ENCODE data around the gene SPCS1.
A peak's percentile ranks its signal among the peaks of the same experiment; 100 is the strongest.
"Not testable (repeated sequence)": the region's sequence is repeated elsewhere in the genome, so short reads cannot be mapped to it uniquely, and the experiment has no call there.

SPCS1 gene

GRCh38 chr3:52705688-52706686 lies at the start of gene SPCS1, which contains the start of gene GLT8D1:
Gene SPCS1, plus strand, starts transcription at chr3:52706106. Its CDS starts 141 bp downstream, at chr3:52706247.
Gene GLT8D1, minus strand, starts transcription at chr3:52705791. Its CDS starts 5,331 bp downstream, at chr3:52700460.
- H3K36me3 ChIP-seq (ENCODE audit: insufficient read depth, low read depth, low read length), result peaks cover 22% of the 10 kb centered on the region
- H3K27me3 ChIP-seq (ENCODE audit: insufficient read depth, low read length), result no peaks in the 10 kb centered on the region
- peak within 1 kb of the TSS; percentile 98 for H3K9ac ChIP-seq (ENCODE audit: low read depth, low read length)
- H3K4me1 ChIP-seq (ENCODE audit: insufficient read depth, low read length), result 0 out of 2 replicates have a peak, but pooled peaks cover 2% of the 10 kb centered on the region
- no peaks in the 10 kb centered on the region for H3K9me3 ChIP-seq (ENCODE audit: insufficient read depth, low read depth, low read length)
- peak within 1 kb of the TSS; percentile 100 for H3K4me3 ChIP-seq (ENCODE audit: low read length)
- peak within 1 kb of the TSS; percentile 54 for H3K27ac ChIP-seq (ENCODE audit: low read length)

- Histone ChIP-seq H3K4me1 (ENCODE audit: insufficient read depth, low read length) (peaks cover 4% of the 10 kb centered on the region), H3K4me3 (ENCODE audit: low read length) (no peak overlapping the region), H3K36me3 (ENCODE audit: insufficient read depth, low read depth, low read length) (peaks cover 76% of the 10 kb centered on the region), H3K9ac (ENCODE audit: low read depth, low read length) (no peak overlapping the region), H3K27me3 (ENCODE audit: insufficient read depth, low read length) (no peaks in the 10 kb centered on the region), H3K9me3 (ENCODE audit: insufficient read depth, low read depth, low read length) (no peaks in the 10 kb centered on the region), H3K27ac (ENCODE audit: low read length) (no peak overlapping the region)
These were observed 45.9 kb upstream of the SPCS1 start for GRCh38 chr3:52660046-52660445.

GRCh38 chr3:52663098-52663497 lies 42.8 kb upstream of the SPCS1 start:
- H3K36me3 ChIP-seq (ENCODE audit: insufficient read depth, low read depth, low read length), result peaks cover 67% of the 10 kb centered on the region
- H3K9ac ChIP-seq (ENCODE audit: low read depth, low read length), result no peak overlapping the region
- H3K27ac ChIP-seq (ENCODE audit: low read length), result no peak overlapping the region
- H3K4me1 ChIP-seq (ENCODE audit: insufficient read depth, low read length), result no peaks in the 10 kb centered on the region
- no peaks in the 10 kb centered on the region for H3K9me3 ChIP-seq (ENCODE audit: insufficient read depth, low read depth, low read length)
- no peaks in the 10 kb centered on the region for H3K27me3 ChIP-seq (ENCODE audit: insufficient read depth, low read length)
- no peak overlapping the region for H3K4me3 ChIP-seq (ENCODE audit: low read length)

- Histone ChIP-seq H3K4me1 (ENCODE audit: insufficient read depth, low read length) (0 out of 2 replicates have a peak, but pooled peaks cover 3% of the 10 kb centered on the region), H3K9me3 (ENCODE audit: insufficient read depth, low read depth, low read length) (no peaks in the 10 kb centered on the region), H3K4me3 (ENCODE audit: low read length) (no peak overlapping the region), H3K36me3 (ENCODE audit: insufficient read depth, low read depth, low read length) (peaks cover 74% of the 10 kb centered on the region), H3K27me3 (ENCODE audit: insufficient read depth, low read length) (no peaks in the 10 kb centered on the region), H3K9ac (ENCODE audit: low read depth, low read length) (no peak overlapping the region), H3K27ac (ENCODE audit: low read length) (no peak overlapping the region)
These were observed 35.0 kb upstream of the SPCS1 start for GRCh38 chr3:52670621-52671521.

- H3K4me1 ChIP-seq (ENCODE audit: insufficient read depth, low read length), result 0 out of 2 replicates have a peak, but pooled peaks cover 3% of the 10 kb centered on the region
- no peaks in the 10 kb centered on the region for H3K9me3 ChIP-seq (ENCODE audit: insufficient read depth, low read depth, low read length)
- H3K4me3 ChIP-seq (ENCODE audit: low read length), result no peak overlapping the region
- H3K27ac ChIP-seq (ENCODE audit: low read length), result no peak overlapping the region
- no peaks in the 10 kb centered on the region for H3K27me3 ChIP-seq (ENCODE audit: insufficient read depth, low read length)
- peaks cover 73% of the 10 kb centered on the region for H3K36me3 ChIP-seq (ENCODE audit: insufficient read depth, low read depth, low read length)
- H3K9ac ChIP-seq (ENCODE audit: low read depth, low read length), result no peak overlapping the region
These were observed 34.2 kb upstream of the SPCS1 start for GRCh38 chr3:52671676-52672075.

GRCh38 chr3:52676201-52676600 lies 29.7 kb upstream of the SPCS1 start:
- not testable (repeated sequence) for H3K27ac ChIP-seq (ENCODE audit: low read length); H3K9me3 ChIP-seq (ENCODE audit: insufficient read depth, low read depth, low read length); H3K9ac ChIP-seq (ENCODE audit: low read depth, low read length); H3K4me1 ChIP-seq (ENCODE audit: insufficient read depth, low read length); H3K4me3 ChIP-seq (ENCODE audit: low read length); H3K27me3 ChIP-seq (ENCODE audit: insufficient read depth, low read length)
- H3K36me3 ChIP-seq (ENCODE audit: insufficient read depth, low read depth, low read length), result peaks cover 79% of the 10 kb centered on the region

GRCh38 chr3:52678265-52679198 lies 27.4 kb upstream of the SPCS1 start:
- no peak overlapping the region for H3K27ac ChIP-seq (ENCODE audit: low read length)
- peaks cover 65% of the 10 kb centered on the region for H3K36me3 ChIP-seq (ENCODE audit: insufficient read depth, low read depth, low read length)

GRCh38 chr3:52679199-52679538 lies 26.7 kb upstream of the SPCS1 start:
- no peak overlapping the region for H3K4me3 ChIP-seq (ENCODE audit: low read length)
- H3K27me3 ChIP-seq (ENCODE audit: insufficient read depth, low read length), result no peaks in the 10 kb centered on the region
- H3K27ac ChIP-seq (ENCODE audit: low read length), result no peak overlapping the region
- no peak overlapping the region for H3K9ac ChIP-seq (ENCODE audit: low read depth, low read length)
- H3K9me3 ChIP-seq (ENCODE audit: insufficient read depth, low read depth, low read length), result no peaks in the 10 kb centered on the region
- no peaks in the 10 kb centered on the region for H3K4me1 ChIP-seq (ENCODE audit: insufficient read depth, low read length)
- H3K36me3 ChIP-seq (ENCODE audit: insufficient read depth, low read depth, low read length), result peaks cover 63% of the 10 kb centered on the region

More at GRCh38 chr3:52678265-52679198, 27.4 kb upstream of the SPCS1 start:
- no peaks in the 10 kb centered on the region for H3K4me1 ChIP-seq (ENCODE audit: insufficient read depth, low read length)
- H3K4me3 ChIP-seq (ENCODE audit: low read length), result no peak overlapping the region
- H3K27me3 ChIP-seq (ENCODE audit: insufficient read depth, low read length), result no peaks in the 10 kb centered on the region
- H3K9me3 ChIP-seq (ENCODE audit: insufficient read depth, low read depth, low read length), result no peaks in the 10 kb centered on the region
- H3K9ac ChIP-seq (ENCODE audit: low read depth, low read length), result no peak overlapping the region

GRCh38 chr3:52679811-52680210 lies 26.1 kb upstream of the SPCS1 start:
- H3K27me3 ChIP-seq (ENCODE audit: insufficient read depth, low read length), result no peaks in the 10 kb centered on the region
- no peak overlapping the region for H3K27ac ChIP-seq (ENCODE audit: low read length)
- peaks cover 3% of the 10 kb centered on the region; the same call in 1 of the 2 replicates for H3K4me1 ChIP-seq (ENCODE audit: insufficient read depth, low read length)
- H3K9me3 ChIP-seq (ENCODE audit: insufficient read depth, low read depth, low read length), result no peaks in the 10 kb centered on the region
- H3K36me3 ChIP-seq (ENCODE audit: insufficient read depth, low read depth, low read length), result peaks cover 61% of the 10 kb centered on the region
- no peak overlapping the region for H3K9ac ChIP-seq (ENCODE audit: low read depth, low read length)
- H3K4me3 ChIP-seq (ENCODE audit: low read length), result no peak overlapping the region

GRCh38 chr3:52681596-52681995 lies 24.3 kb upstream of the SPCS1 start:
- H3K27ac ChIP-seq (ENCODE audit: low read length), result no peak overlapping the region
- H3K9ac ChIP-seq (ENCODE audit: low read depth, low read length), result no peak overlapping the region
- H3K27me3 ChIP-seq (ENCODE audit: insufficient read depth, low read length), result no peaks in the 10 kb centered on the region
- no peak overlapping the region for H3K4me3 ChIP-seq (ENCODE audit: low read length)
- peaks cover 3% of the 10 kb centered on the region; the same call in 1 of the 2 replicates for H3K4me1 ChIP-seq (ENCODE audit: insufficient read depth, low read length)
- no peaks in the 10 kb centered on the region for H3K9me3 ChIP-seq (ENCODE audit: insufficient read depth, low read depth, low read length)
- H3K36me3 ChIP-seq (ENCODE audit: insufficient read depth, low read depth, low read length), result peaks cover 50% of the 10 kb centered on the region
